Stimulated activated CD8-positive, alpha-beta memory T cell treated with anti-CD3 and anti-CD28 coated beads, Interleukin-12 subunit alpha, Interleukin-12 subunit beta, amount 100 ng/mL, for 4 hours (primary cell): Measurements from ENCODE around the gene SIGLEC15.
"Not testable (repeated sequence)": the region's sequence is repeated elsewhere in the genome, so short reads cannot be mapped to it uniquely, and the experiment has no call there.

ENCODE experiments used
- DNase-seq: peaks from one replicate; pipeline ENCODE4 v3.0.0-alpha.2; 2020; ENCODE audit warnings: low read depth

The SIGLEC15 gene

GRCh38 chr18:45844938-45845337 is 19.5 kb downstream of the SIGLEC15 start:
- no peak for DNase-seq

GRCh38 chr18:45845410-45845809 is 19.9 kb downstream of the SIGLEC15 start:
- DNase-seq = no peak

- DNase-seq = no peak
Observed at GRCh38 chr18:45847119-45847518, 21.6 kb downstream of the SIGLEC15 start.

GRCh38 chr18:45848643-45849042 is 23.2 kb downstream of the SIGLEC15 start:
- not testable (repeated sequence) for DNase-seq

GRCh38 chr18:45849529-45849928 is 24.1 kb downstream of the SIGLEC15 start:
- DNase-seq = no peak

- no peak for DNase-seq
Observed at GRCh38 chr18:45850021-45850420, 24.5 kb downstream of the SIGLEC15 start.

GRCh38 chr18:45851161-45851925 is 25.9 kb downstream of the SIGLEC15 start:
- DNase-seq = no peak

GRCh38 chr18:45852631-45853030 is 27.2 kb downstream of the SIGLEC15 start:
- no peak for DNase-seq

GRCh38 chr18:45854036-45854586 is 28.6 kb downstream of the SIGLEC15 start:
- DNase-seq = no peak

- no peak for DNase-seq
Observed at GRCh38 chr18:45856531-45856930, 31.1 kb downstream of the SIGLEC15 start.

GRCh38 chr18:45859334-45859733 is 33.9 kb downstream of the SIGLEC15 start:
- no peak for DNase-seq

- no peak for DNase-seq
Observed at GRCh38 chr18:45860492-45860891, 35.0 kb downstream of the SIGLEC15 start.

GRCh38 chr18:45860971-45861370 is 35.5 kb downstream of the SIGLEC15 start:
- DNase-seq = no peak

- no peak for DNase-seq
Observed at GRCh38 chr18:45861926-45862325, 36.5 kb downstream of the SIGLEC15 start.

GRCh38 chr18:45863469-45863868 is 38.0 kb downstream of the SIGLEC15 start:
- no peak for DNase-seq

- no peak for DNase-seq
Observed at GRCh38 chr18:45864081-45864480, 38.6 kb downstream of the SIGLEC15 start.

GRCh38 chr18:45865466-45865865 is 40.0 kb downstream of the SIGLEC15 start:
- DNase-seq = no peak

GRCh38 chr18:45870419-45870818 is 44.9 kb downstream of the SIGLEC15 start:
- DNase-seq = no peak

- DNase-seq = no peak
Observed at GRCh38 chr18:45871431-45872084, 46.1 kb downstream of the SIGLEC15 start.

- DNase-seq = peak; percentile 25
Observed at GRCh38 chr18:45874491-45875184, 49.2 kb downstream of the SIGLEC15 start.

- DNase-seq = no peak
Observed at GRCh38 chr18:45876161-45876560, 50.7 kb downstream of the SIGLEC15 start.

- no peak for DNase-seq
Observed at GRCh38 chr18:45877403-45877802, 51.9 kb downstream of the SIGLEC15 start.
